ENCODE data around the gene FAM72C.
"Not testable (repeated sequence)": the region's sequence is repeated elsewhere in the genome, so short reads cannot be mapped to it uniquely, and the experiment has no call there.

The FAM72C gene

DNA sequence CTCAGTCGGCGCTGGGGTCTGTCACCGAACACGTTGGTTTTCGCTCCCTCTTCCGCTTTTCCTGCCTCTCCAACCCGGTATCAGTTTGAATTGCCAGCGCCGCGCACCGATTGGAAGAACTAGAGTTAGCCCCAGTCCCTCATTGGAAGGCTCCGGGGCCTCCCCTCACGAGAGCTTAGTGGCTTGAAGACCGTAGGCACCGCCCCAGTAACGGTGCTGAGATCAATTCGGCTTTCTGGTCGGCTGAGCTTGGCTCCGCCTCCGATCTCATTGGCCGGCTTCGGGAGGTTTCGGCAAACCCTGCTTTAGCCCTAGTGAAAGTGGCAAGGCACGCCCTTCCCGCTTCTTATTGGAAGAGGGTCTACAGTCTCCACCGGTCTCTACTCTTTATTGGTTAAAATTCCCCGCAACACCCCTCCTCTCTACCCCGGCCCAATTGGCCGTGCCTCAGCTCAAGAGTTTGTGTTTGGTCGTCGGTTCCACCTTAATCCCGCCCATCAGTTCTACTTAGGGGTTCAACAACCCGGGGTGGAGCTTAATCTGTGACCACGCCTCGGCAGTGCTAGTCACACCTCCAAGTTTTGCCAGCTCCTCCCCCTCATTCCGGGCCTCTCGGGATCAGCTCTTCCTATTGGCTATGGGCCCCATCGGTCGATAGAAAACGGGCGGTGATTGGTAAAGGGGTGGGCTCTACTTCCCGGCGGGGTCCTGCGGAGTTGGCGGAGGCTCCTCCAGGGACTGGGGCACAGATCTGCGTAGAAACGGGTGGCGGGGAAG, at the start of gene FAM72C:
Gene FAM72C, minus strand, starts transcription at position 63 of the 777 bp plus-strand sequence. CDS start 845 bp downstream, outside the sequence.
- H3K79me2 ChIP-seq (ENCODE audit: low read length); H3K4me2 ChIP-seq (ENCODE audit: low read length); H3K9me3 ChIP-seq (ENCODE audit: insufficient read depth, low read length); H3K27me3 ChIP-seq (ENCODE audit: low read depth, low read length); H2AFZ ChIP-seq (ENCODE audit: low read depth, low read length); H3K4me3 ChIP-seq (ENCODE audit: low read length); H3K27ac ChIP-seq (ENCODE audit: low read length); H3K9ac ChIP-seq (ENCODE audit: low read length); H3K36me3 ChIP-seq (replicated peaks; ENCODE audit: low read depth, low read length); H4K20me1 ChIP-seq (ENCODE audit: insufficient read depth, low read length); H3K4me1 ChIP-seq (ENCODE audit: low read length): not testable (repeated sequence)

DNA sequence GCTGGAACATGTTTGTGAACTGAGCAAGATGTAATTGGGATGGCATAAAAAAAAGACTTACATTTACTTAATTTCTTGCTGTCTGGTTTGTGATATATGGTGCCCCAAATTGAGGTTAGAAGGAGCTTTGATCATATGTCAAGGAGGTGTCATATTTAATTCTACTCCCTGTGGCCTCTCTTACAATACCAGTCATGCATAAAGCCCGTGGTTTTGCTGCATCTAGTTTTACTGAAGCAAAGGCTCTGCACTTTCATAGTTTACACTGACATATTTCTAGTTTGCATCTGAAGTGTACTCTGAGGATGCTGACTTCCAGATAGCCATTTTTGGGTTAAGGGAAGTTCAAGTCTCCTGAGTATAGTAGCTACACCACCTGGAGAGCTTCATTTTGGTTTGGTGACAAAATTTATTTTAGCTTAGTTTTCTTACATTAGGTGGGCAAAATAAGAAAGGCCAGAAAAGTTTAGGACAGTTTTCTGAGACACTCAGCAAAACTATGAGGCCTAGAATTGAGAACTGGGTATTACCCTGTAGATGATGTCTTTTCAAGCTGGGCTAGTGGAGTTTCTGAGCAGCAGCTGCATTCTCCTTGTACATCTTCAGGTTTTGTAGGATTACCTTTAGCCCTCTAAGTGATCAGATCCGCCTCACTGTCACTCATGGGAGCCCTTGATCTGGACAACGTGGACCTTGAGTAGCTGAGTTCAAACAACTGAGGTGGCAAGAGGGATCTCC, 48.4 kb upstream of the FAM72C start:
- H3K36me3 ChIP-seq (replicated peaks; ENCODE audit: low read depth, low read length); H4K20me1 ChIP-seq (ENCODE audit: insufficient read depth, low read length); H3K27me3 ChIP-seq (ENCODE audit: low read depth, low read length); H3K4me1 ChIP-seq (ENCODE audit: low read length); H3K9ac ChIP-seq (ENCODE audit: low read length); H2AFZ ChIP-seq (ENCODE audit: low read depth, low read length); H3K4me2 ChIP-seq (ENCODE audit: low read length); H3K4me3 ChIP-seq (ENCODE audit: low read length); H3K27ac ChIP-seq (ENCODE audit: low read length); H3K9me3 ChIP-seq (ENCODE audit: insufficient read depth, low read length); H3K79me2 ChIP-seq (ENCODE audit: low read length): not testable (repeated sequence)

DNA sequence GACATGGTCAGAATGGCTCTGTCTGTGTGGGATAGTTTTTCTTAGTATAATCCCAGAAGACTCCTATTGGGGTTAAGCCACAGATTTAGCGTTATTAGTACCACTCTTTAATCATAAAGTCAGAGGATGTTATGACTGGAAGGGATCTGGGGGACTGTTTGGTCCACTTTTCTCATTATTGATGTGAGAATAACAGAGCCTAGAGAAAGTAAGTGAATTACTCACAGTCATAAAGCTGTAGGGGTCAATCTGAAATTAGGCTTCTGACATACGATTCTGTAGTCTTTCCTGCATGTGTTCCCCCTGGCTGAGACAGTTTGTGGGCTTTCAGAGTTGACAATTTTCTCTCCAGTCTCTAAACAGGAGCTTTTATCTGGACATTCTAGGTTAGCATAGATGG, 47.3 kb upstream of the FAM72C start:
- not testable (repeated sequence) for H3K79me2 ChIP-seq (ENCODE audit: low read length); H3K9me3 ChIP-seq (ENCODE audit: insufficient read depth, low read length); H3K9ac ChIP-seq (ENCODE audit: low read length); H3K36me3 ChIP-seq (replicated peaks; ENCODE audit: low read depth, low read length); H2AFZ ChIP-seq (ENCODE audit: low read depth, low read length); H3K4me3 ChIP-seq (ENCODE audit: low read length); H3K4me2 ChIP-seq (ENCODE audit: low read length); H3K4me1 ChIP-seq (ENCODE audit: low read length); H4K20me1 ChIP-seq (ENCODE audit: insufficient read depth, low read length); H3K27me3 ChIP-seq (ENCODE audit: low read depth, low read length); H3K27ac ChIP-seq (ENCODE audit: low read length)

DNA sequence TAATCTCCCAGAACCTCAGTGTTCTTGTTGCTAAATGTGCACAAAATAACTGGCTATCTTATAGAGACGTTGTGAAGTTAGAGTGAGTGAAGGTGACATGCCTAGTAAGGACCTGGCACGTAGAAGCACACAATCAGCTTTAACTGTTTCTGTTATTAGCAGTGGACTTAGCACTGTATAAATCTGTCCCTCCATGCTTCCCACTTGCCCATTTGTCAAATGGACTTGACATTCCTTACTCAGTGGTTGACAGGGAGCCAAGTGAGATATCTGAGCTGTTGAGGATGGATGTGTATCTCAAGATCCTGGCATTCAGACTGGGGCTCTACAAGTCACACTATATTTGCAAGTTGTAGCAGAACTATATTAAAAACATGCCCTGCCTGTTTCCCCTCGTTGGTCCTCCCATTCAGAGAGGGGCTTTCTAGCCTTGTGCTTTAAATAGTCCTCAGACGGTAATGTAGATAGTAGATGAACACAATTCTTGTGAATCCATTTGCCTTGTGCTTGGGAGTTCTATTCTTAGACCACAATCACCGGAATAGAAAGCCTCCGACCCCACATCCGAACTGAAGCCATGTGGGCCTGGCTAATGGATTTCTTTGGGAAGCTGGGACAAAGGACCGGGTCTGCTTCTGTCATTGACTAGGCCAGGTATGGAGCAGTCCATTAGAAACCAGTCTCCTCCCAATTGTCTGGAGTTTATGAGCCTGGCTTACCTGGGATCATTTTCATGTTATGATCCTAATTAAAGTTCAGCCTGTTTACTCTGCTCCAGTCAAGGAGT, 43.6 kb upstream of the FAM72C start:
- H3K79me2 ChIP-seq (ENCODE audit: low read length); H3K9ac ChIP-seq (ENCODE audit: low read length); H2AFZ ChIP-seq (ENCODE audit: low read depth, low read length); H3K36me3 ChIP-seq (replicated peaks; ENCODE audit: low read depth, low read length); H3K4me2 ChIP-seq (ENCODE audit: low read length); H3K27me3 ChIP-seq (ENCODE audit: low read depth, low read length); H4K20me1 ChIP-seq (ENCODE audit: insufficient read depth, low read length); H3K27ac ChIP-seq (ENCODE audit: low read length); H3K4me1 ChIP-seq (ENCODE audit: low read length); H3K4me3 ChIP-seq (ENCODE audit: low read length); H3K9me3 ChIP-seq (ENCODE audit: insufficient read depth, low read length): not testable (repeated sequence)

DNA sequence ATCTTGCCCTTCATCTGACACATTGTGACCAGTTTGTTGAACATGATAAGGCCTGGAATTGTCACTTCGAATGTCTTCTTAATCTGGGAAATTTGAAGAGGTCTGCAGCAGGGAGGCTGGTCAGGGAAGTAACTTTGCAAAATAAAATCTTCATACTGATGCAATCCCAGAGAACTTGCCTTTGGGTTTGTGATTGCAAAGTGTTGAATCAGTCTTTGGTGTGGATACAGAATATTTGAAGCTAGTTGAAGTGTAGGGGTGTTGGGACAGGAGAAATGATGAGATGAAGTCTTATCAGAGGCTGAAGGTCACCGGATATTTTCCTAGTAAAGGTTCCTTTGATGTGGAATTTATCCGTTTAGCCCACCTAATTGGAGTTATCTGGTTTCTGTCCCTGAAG, 42.7 kb upstream of the FAM72C start:
- H3K9ac ChIP-seq (ENCODE audit: low read length); H3K4me2 ChIP-seq (ENCODE audit: low read length); H3K36me3 ChIP-seq (replicated peaks; ENCODE audit: low read depth, low read length); H3K79me2 ChIP-seq (ENCODE audit: low read length); H4K20me1 ChIP-seq (ENCODE audit: insufficient read depth, low read length); H3K27ac ChIP-seq (ENCODE audit: low read length); H3K9me3 ChIP-seq (ENCODE audit: insufficient read depth, low read length); H2AFZ ChIP-seq (ENCODE audit: low read depth, low read length); H3K4me3 ChIP-seq (ENCODE audit: low read length); H3K4me1 ChIP-seq (ENCODE audit: low read length); H3K27me3 ChIP-seq (ENCODE audit: low read depth, low read length): not testable (repeated sequence)

DNA sequence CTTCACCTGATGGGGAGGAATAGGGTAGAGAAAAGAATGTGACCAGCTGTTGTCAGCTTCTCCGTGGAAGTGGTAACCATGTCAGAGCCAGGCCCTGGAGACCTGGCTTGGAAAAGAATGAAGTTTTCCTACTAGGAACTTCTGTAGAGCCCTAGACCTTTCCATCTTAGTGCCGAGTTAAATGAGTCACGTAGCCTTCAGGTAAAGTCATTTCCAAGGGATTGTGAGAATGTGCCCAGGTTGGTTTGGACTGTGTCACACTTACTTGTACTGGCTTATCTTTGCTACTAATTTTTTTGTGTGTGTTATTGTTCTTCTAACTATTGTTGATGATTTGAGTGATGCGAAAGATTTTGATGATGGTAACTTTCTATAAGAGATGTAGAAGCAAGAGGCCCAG, 42.3 kb upstream of the FAM72C start:
- H3K27me3 ChIP-seq (ENCODE audit: low read depth, low read length); H3K4me3 ChIP-seq (ENCODE audit: low read length); H3K9me3 ChIP-seq (ENCODE audit: insufficient read depth, low read length); H3K27ac ChIP-seq (ENCODE audit: low read length); H3K4me1 ChIP-seq (ENCODE audit: low read length); H3K36me3 ChIP-seq (replicated peaks; ENCODE audit: low read depth, low read length); H2AFZ ChIP-seq (ENCODE audit: low read depth, low read length); H4K20me1 ChIP-seq (ENCODE audit: insufficient read depth, low read length); H3K4me2 ChIP-seq (ENCODE audit: low read length); H3K79me2 ChIP-seq (ENCODE audit: low read length); H3K9ac ChIP-seq (ENCODE audit: low read length): not testable (repeated sequence)

DNA sequence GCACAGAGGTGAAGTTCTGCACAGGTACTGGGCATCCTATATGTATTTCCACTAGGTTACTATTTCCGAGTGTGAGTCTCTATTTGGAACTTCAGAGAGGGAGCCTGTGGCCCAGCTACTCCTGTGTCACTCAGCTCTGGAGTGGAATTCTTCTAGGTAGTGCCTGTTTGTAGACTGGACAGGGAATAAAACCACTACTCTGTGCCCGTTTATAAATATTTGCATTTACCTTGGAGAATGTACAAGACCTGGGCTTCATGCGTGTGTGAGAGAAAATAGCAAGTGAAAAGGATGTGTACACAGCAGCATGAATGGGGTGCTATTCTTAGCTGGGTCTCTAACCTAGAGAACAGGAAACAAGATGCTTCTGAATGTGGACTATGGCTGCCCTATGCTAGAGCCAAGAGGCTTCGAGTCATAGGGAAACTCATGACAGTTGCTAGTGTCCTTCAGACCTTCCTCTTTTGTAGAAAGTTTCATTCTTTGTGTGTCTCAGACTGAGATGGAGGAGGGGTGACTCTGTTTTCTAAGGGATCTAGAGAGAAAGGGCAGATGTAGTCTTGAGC, 40.5 kb upstream of the FAM72C start:
- not testable (repeated sequence) for H3K4me2 ChIP-seq (ENCODE audit: low read length); H3K9ac ChIP-seq (ENCODE audit: low read length); H3K36me3 ChIP-seq (replicated peaks; ENCODE audit: low read depth, low read length); H3K4me1 ChIP-seq (ENCODE audit: low read length); H3K4me3 ChIP-seq (ENCODE audit: low read length); H2AFZ ChIP-seq (ENCODE audit: low read depth, low read length); H3K27ac ChIP-seq (ENCODE audit: low read length); H3K9me3 ChIP-seq (ENCODE audit: insufficient read depth, low read length); H4K20me1 ChIP-seq (ENCODE audit: insufficient read depth, low read length); H3K27me3 ChIP-seq (ENCODE audit: low read depth, low read length); H3K79me2 ChIP-seq (ENCODE audit: low read length)

DNA sequence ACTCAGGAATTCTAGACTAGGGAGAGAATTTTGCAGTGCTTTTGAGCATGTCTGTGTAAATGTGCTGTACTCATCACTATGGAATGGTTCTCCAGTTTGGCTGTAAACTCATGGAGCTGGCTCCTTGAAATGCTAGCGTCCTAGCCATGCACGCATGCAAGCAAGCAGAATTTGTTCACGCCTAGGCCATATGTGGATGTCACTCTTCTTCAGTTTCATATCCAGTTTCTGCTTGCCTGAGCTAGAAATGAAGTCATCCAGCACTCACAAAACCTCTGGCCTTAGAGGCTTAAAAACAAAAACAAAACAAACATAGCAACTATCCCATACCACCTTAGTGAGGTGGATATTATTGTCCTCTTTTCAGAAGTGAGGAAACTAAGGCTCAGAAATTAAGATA, 37.6 kb upstream of the FAM72C start:
- H3K9me3 ChIP-seq (ENCODE audit: insufficient read depth, low read length); H3K9ac ChIP-seq (ENCODE audit: low read length); H3K27me3 ChIP-seq (ENCODE audit: low read depth, low read length); H3K36me3 ChIP-seq (replicated peaks; ENCODE audit: low read depth, low read length); H4K20me1 ChIP-seq (ENCODE audit: insufficient read depth, low read length); H3K27ac ChIP-seq (ENCODE audit: low read length); H3K79me2 ChIP-seq (ENCODE audit: low read length); H3K4me3 ChIP-seq (ENCODE audit: low read length); H3K4me1 ChIP-seq (ENCODE audit: low read length); H2AFZ ChIP-seq (ENCODE audit: low read depth, low read length): not testable (repeated sequence)
- H3K4me2 ChIP-seq (ENCODE audit: low read length) = peak overlapping the region; percentile 39; the same call in 1 of the 2 replicates

DNA sequence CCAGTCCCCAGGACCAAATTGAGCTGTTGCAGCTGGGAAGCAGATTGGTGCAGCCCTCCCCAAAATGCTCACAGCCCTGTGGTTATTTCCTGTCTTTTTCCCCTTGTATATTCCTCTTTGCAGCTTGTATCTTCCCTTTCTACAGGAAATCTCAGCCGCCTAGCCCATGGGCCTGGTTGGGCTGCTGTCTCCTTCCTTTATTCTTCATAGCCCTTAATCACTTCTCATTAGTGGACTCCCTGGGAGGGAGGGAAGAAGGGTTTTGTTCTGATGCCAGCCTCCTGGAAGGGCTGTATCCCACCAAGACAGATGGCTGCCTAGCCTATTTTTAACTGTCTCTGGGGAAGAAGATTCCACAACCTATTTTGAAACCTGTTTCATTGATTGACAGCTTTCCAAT, 32.5 kb upstream of the FAM72C start:
- not testable (repeated sequence) for H3K4me2 ChIP-seq (ENCODE audit: low read length); H3K36me3 ChIP-seq (replicated peaks; ENCODE audit: low read depth, low read length); H4K20me1 ChIP-seq (ENCODE audit: insufficient read depth, low read length); H3K27ac ChIP-seq (ENCODE audit: low read length); H3K9me3 ChIP-seq (ENCODE audit: insufficient read depth, low read length); H3K27me3 ChIP-seq (ENCODE audit: low read depth, low read length); H3K9ac ChIP-seq (ENCODE audit: low read length); H3K4me1 ChIP-seq (ENCODE audit: low read length); H2AFZ ChIP-seq (ENCODE audit: low read depth, low read length); H3K79me2 ChIP-seq (ENCODE audit: low read length); H3K4me3 ChIP-seq (ENCODE audit: low read length)
